HK-2 (cell line): ENCODE data around the gene HORMAD2.

Experiments
- DNase-seq: peaks from one replicate; pipeline ENCODE4 v3.0.0-alpha.2; 2018; ENCODE audit not compliant: unreplicated experiment

HORMAD2 gene

GRCh38 chr22:30104501-30105156 is 24.4 kb downstream of the HORMAD2 start:
- DNase-seq: no peak

GRCh38 chr22:30105483-30105882 is 25.2 kb downstream of the HORMAD2 start:
- no peak for DNase-seq

- DNase-seq: no peak
Measured at GRCh38 chr22:30113494-30113893, 33.2 kb downstream of the HORMAD2 start.

- no peak for DNase-seq
Measured at GRCh38 chr22:30114361-30114760, 34.1 kb downstream of the HORMAD2 start.

GRCh38 chr22:30115705-30116104 is 35.4 kb downstream of the HORMAD2 start:
- no peak for DNase-seq

GRCh38 chr22:30116362-30117117 is 36.3 kb downstream of the HORMAD2 start:
- no peak for DNase-seq

GRCh38 chr22:30117256-30117655 is 37.0 kb downstream of the HORMAD2 start:
- no peak for DNase-seq

GRCh38 chr22:30118291-30118690 is 38.0 kb downstream of the HORMAD2 start:
- DNase-seq: no peak

GRCh38 chr22:30121960-30122359 is 41.7 kb downstream of the HORMAD2 start:
- DNase-seq: no peak

- DNase-seq: no peak
Measured at GRCh38 chr22:30123463-30123862, 43.2 kb downstream of the HORMAD2 start.

GRCh38 chr22:30127749-30128166 is 47.5 kb downstream of the HORMAD2 start:
- DNase-seq: no peak

- DNase-seq: no peak
Measured at GRCh38 chr22:30128511-30128910, 48.2 kb downstream of the HORMAD2 start.

GRCh38 chr22:30129636-30130035 is 49.4 kb downstream of the HORMAD2 start:
- DNase-seq: no peak

- no peak for DNase-seq
Measured at GRCh38 chr22:30132290-30132996, 52.2 kb downstream of the HORMAD2 start.

- no peak for DNase-seq
Measured at GRCh38 chr22:30140414-30140813, 60.1 kb downstream of the HORMAD2 start.

- DNase-seq: no peak
Measured at GRCh38 chr22:30143265-30143664, 63.0 kb downstream of the HORMAD2 start.

- no peak for DNase-seq
Measured at GRCh38 chr22:30144391-30144790, 64.1 kb downstream of the HORMAD2 start.

- no peak for DNase-seq
Measured at GRCh38 chr22:30150212-30150611, 69.9 kb downstream of the HORMAD2 start.

- no peak for DNase-seq
Measured at GRCh38 chr22:30158277-30158676, 78.0 kb downstream of the HORMAD2 start.

- DNase-seq: no peak
Measured at GRCh38 chr22:30158744-30159500, 78.7 kb downstream of the HORMAD2 start.

GRCh38 chr22:30159561-30160353 is 79.5 kb downstream of the HORMAD2 start:
- no peak for DNase-seq
